SU-DHL-6 (cell line): ENCODE data around the gene TRIM63.

Experiments used
- H2AFZ ChIP-seq: fragments of 200-600 bp; sonication (generic); 2 replicates; pipeline ENCODE4 v1.6.1; 2014; ENCODE audit warnings: low read depth, mild to moderate bottlenecking, moderate library complexity, mixed read lengths, antibody characterized with exemption, low read length; ENCODE audit not compliant: severe bottlenecking
- H3F3A ChIP-seq: fragments of 200-600 bp; shearing (Covaris generic); 2 replicates; pipeline ENCODE4 v1.6.0; 2016; ENCODE audit warnings: antibody characterized with exemption, mild to moderate bottlenecking; ENCODE audit not compliant: insufficient read depth
- H3K27ac ChIP-seq: fragments of 200-600 bp; sonication (generic); 2 replicates; pipeline ENCODE4 v1.5.1; 2016; ENCODE audit warnings: low read depth, mild to moderate bottlenecking, low read length, moderate library complexity, mixed read lengths
- H3K27me3 ChIP-seq: fragments of 200-600 bp; sonication (generic), shearing (Covaris generic); 2 replicates; pipeline ENCODE4 v1.6.0; 2014; ENCODE audit warnings: mild to moderate bottlenecking, low read length
- H3K36me3 ChIP-seq: fragments of 200-600 bp; sonication (generic); 2 replicates; pipeline ENCODE4 v1.6.1; 2014; ENCODE audit warnings: mild to moderate bottlenecking, low read length, mixed read lengths
- H3K4me2 ChIP-seq: fragments of 300-600, 200-600 bp; shearing (Covaris generic), sonication (generic); 2 replicates; pipeline ENCODE4 v1.6.0; 2014; ENCODE audit warnings: low read length, low read depth, mild to moderate bottlenecking; ENCODE audit not compliant: poor library complexity, severe bottlenecking
- H3K4me3 ChIP-seq: fragments of 200-600 bp; sonication (generic); 2 replicates; pipeline ENCODE4 v1.5.1; 2014; ENCODE audit warnings: antibody characterized with exemption, low read length, mild to moderate bottlenecking, mixed read lengths; ENCODE audit not compliant: insufficient read depth, poor library complexity, severe bottlenecking
- H3K79me2 ChIP-seq: fragments of 200-600 bp; sonication (generic); 2 replicates; pipeline ENCODE4 v1.6.1; 2014; ENCODE audit warnings: mild to moderate bottlenecking, low read length, moderate library complexity; ENCODE audit not compliant: insufficient read depth
- H3K9ac ChIP-seq: fragments of 200-600 bp; sonication (generic); 2 replicates; pipeline ENCODE4 v1.7.0; 2014; ENCODE audit warnings: mild to moderate bottlenecking, low read length
- H3K9me2 ChIP-seq: fragments of 200-600 bp; sonication (generic); replicated peaks from 2 replicates; pipeline ENCODE4 v1.6.1; 2014; ENCODE audit warnings: low read length; ENCODE audit not compliant: insufficient read depth
- H3K9me3 ChIP-seq: fragments of 200-600 bp; sonication (generic); 2 replicates; pipeline ENCODE4 v1.6.1; 2014; ENCODE audit warnings: low read length, mixed read lengths; ENCODE audit not compliant: insufficient read depth
- H4K20me1 ChIP-seq: fragments of 200-600 bp; sonication (generic); 2 replicates; pipeline ENCODE4 v1.6.1; 2014; ENCODE audit warnings: low read depth, mild to moderate bottlenecking, antibody characterized with exemption, low read length, moderate library complexity, mixed read lengths
- CTCF ChIP-seq: fragments of 200-600 bp; sonication (generic); IDR thresholded peaks from one replicate; pipeline ENCODE4 v1.5.1; 2017; ENCODE audit warnings: antibody characterized with exemption, mild to moderate bottlenecking, low read length, moderate library complexity; ENCODE audit not compliant: insufficient read depth, poor library complexity, severe bottlenecking
- EZH2phosphoT487 ChIP-seq: fragments of 200-600 bp; sonication (generic), shearing (Covaris generic); conservative IDR thresholded peaks from 2 replicates; pipeline ENCODE4 v1.6.1; 2018; ENCODE audit warnings: mild to moderate bottlenecking, antibody characterized with exemption, low read length, moderate library complexity, mixed read lengths

Gene TRIM63

GRCh38 chr1:26034504-26035202 lies 32.8 kb downstream of the TRIM63 start:
- H4K20me1 ChIP-seq: no peaks in the 10 kb centered on the region
- H3K79me2 ChIP-seq: no peaks in the 10 kb centered on the region
- no peak overlapping the region for H3K27ac ChIP-seq
- no peaks in the 10 kb centered on the region for H3K9me3 ChIP-seq
- no peaks in the 10 kb centered on the region for H3K36me3 ChIP-seq
- H3K9ac ChIP-seq: peak overlapping the region; percentile 77
- no peak for TF ChIP-seq CTCF
- no peak for TF ChIP-seq EZH2phosphoT487
- H3K4me3 ChIP-seq: peak overlapping the region; percentile 90
- peak overlapping the region; percentile 97 for H2AFZ ChIP-seq
- no peaks in the 10 kb centered on the region for H3K27me3 ChIP-seq
- H3K9me2 ChIP-seq: no peaks in the 10 kb centered on the region
- H3K4me2 ChIP-seq: peak overlapping the region; percentile 85
- H3F3A ChIP-seq: no peaks in the 10 kb centered on the region

- H3K4me2 ChIP-seq: no peak overlapping the region
- TF ChIP-seq EZH2phosphoT487 (no peak), CTCF (no peak)
- H3K36me3 ChIP-seq: no peaks in the 10 kb centered on the region
- H3F3A ChIP-seq: no peaks in the 10 kb centered on the region
- no peak overlapping the region for H2AFZ ChIP-seq
- H3K4me3 ChIP-seq: no peak overlapping the region
- no peaks in the 10 kb centered on the region for H4K20me1 ChIP-seq
- H3K27me3 ChIP-seq: no peaks in the 10 kb centered on the region
- no peaks in the 10 kb centered on the region for H3K9me3 ChIP-seq
- no peak overlapping the region for H3K27ac ChIP-seq
- H3K79me2 ChIP-seq: no peaks in the 10 kb centered on the region
- H3K9me2 ChIP-seq: no peaks in the 10 kb centered on the region
- no peak overlapping the region for H3K9ac ChIP-seq
Measured at GRCh38 chr1:26032656-26033357, 34.6 kb downstream of the TRIM63 start.

GRCh38 chr1:26031611-26032220 lies 35.7 kb downstream of the TRIM63 start:
- no peaks in the 10 kb centered on the region for H3K9me3 ChIP-seq
- H4K20me1 ChIP-seq: no peaks in the 10 kb centered on the region
- H3K9ac ChIP-seq: no peak overlapping the region
- no peak overlapping the region for H3K4me3 ChIP-seq
- no peak overlapping the region for H2AFZ ChIP-seq
- TF ChIP-seq CTCF (no peak), EZH2phosphoT487 (no peak)
- no peaks in the 10 kb centered on the region for H3K79me2 ChIP-seq
- no peaks in the 10 kb centered on the region for H3K27me3 ChIP-seq
- H3K36me3 ChIP-seq: no peaks in the 10 kb centered on the region
- no peak overlapping the region for H3K27ac ChIP-seq
- no peak overlapping the region for H3K4me2 ChIP-seq
- no peaks in the 10 kb centered on the region for H3F3A ChIP-seq
- H3K9me2 ChIP-seq: no peaks in the 10 kb centered on the region
